ENCODE data around the gene ADAM19.
A peak's percentile ranks its signal among the peaks of the same experiment; 100 is the strongest.

Gene ADAM19

GRCh38 chr5:157479166-157479565 is 96.4 kb downstream of the ADAM19 start:
- Histone ChIP-seq H3K36me3 (ENCODE audit: insufficient read depth, low read length) (peaks cover 22% of the 10 kb centered on the region), H3K27ac (ENCODE audit: low read depth, low read length) (peak overlapping the region; percentile 75), H3K4me1 (ENCODE audit: insufficient read depth, low read length) (peaks cover 57% of the 10 kb centered on the region), H3K9me3 (ENCODE audit: low read length) (no peaks in the 10 kb centered on the region), H3K4me3 (ENCODE audit: low read depth in 1 of 2, low read length in 2 of 2) (no peak overlapping the region), H3K27me3 (ENCODE audit: control insufficient read depth in 1 of 2, insufficient read depth in 2 of 2, low read length in 2 of 2) (no peaks in the 10 kb centered on the region), H3K9ac (ENCODE audit: low read length) (no peak overlapping the region)

GRCh38 chr5:157478726-157479125 is 96.8 kb downstream of the ADAM19 start:
- H3K27ac ChIP-seq (ENCODE audit: low read depth, low read length), result peak overlapping the region; percentile 75
- H3K27me3 ChIP-seq (ENCODE audit: control insufficient read depth in 1 of 2, insufficient read depth in 2 of 2, low read length in 2 of 2), result no peaks in the 10 kb centered on the region
- peaks cover 26% of the 10 kb centered on the region for H3K36me3 ChIP-seq (ENCODE audit: insufficient read depth, low read length)
- H3K9me3 ChIP-seq (ENCODE audit: low read length), result no peaks in the 10 kb centered on the region
- H3K4me3 ChIP-seq (ENCODE audit: low read depth in 1 of 2, low read length in 2 of 2), result peak overlapping the region in 1 of 2 donors; percentile 39
- peaks cover 62% of the 10 kb centered on the region for H3K4me1 ChIP-seq (ENCODE audit: insufficient read depth, low read length)
- no peak overlapping the region for H3K9ac ChIP-seq (ENCODE audit: low read length)

- peaks cover 69% of the 10 kb centered on the region for H3K4me1 ChIP-seq (ENCODE audit: insufficient read depth, low read length)
Measured at GRCh38 chr5:157477814-157478494, 97.6 kb downstream of the ADAM19 start.

GRCh38 chr5:157476702-157477408 is 98.7 kb downstream of the ADAM19 start:
- Histone ChIP-seq H3K9ac (ENCODE audit: low read length) (peak overlapping the region; percentile 13), H3K27ac (ENCODE audit: low read depth, low read length) (peak overlapping the region; percentile 60)

More at GRCh38 chr5:157477814-157478494, 97.6 kb downstream of the ADAM19 start:
- H3K9me3 ChIP-seq (ENCODE audit: low read length), result no peaks in the 10 kb centered on the region
- H3K9ac ChIP-seq (ENCODE audit: low read length), result peak overlapping the region; percentile 13
- H3K4me3 ChIP-seq (ENCODE audit: low read depth in 1 of 2, low read length in 2 of 2), result peak overlapping the region in 1 of 2 donors; percentile 39
- H3K27me3 ChIP-seq (ENCODE audit: control insufficient read depth in 1 of 2, insufficient read depth in 2 of 2, low read length in 2 of 2), result no peaks in the 10 kb centered on the region
- peaks cover 33% of the 10 kb centered on the region for H3K36me3 ChIP-seq (ENCODE audit: insufficient read depth, low read length)
- peak overlapping the region; percentile 75 for H3K27ac ChIP-seq (ENCODE audit: low read depth, low read length)

GRCh38 chr5:157475432-157475831 is 100.1 kb downstream of the ADAM19 start:
- H3K27me3 ChIP-seq (ENCODE audit: control insufficient read depth in 1 of 2, insufficient read depth in 2 of 2, low read length in 2 of 2), result no peaks in the 10 kb centered on the region
- H3K4me3 ChIP-seq (ENCODE audit: low read depth in 1 of 2, low read length in 2 of 2), result no peak overlapping the region
- peaks cover 74% of the 10 kb centered on the region for H3K4me1 ChIP-seq (ENCODE audit: insufficient read depth, low read length)
- no peak overlapping the region for H3K9ac ChIP-seq (ENCODE audit: low read length)
- peak overlapping the region; percentile 31 for H3K27ac ChIP-seq (ENCODE audit: low read depth, low read length)
- no peaks in the 10 kb centered on the region for H3K9me3 ChIP-seq (ENCODE audit: low read length)
- peaks cover 34% of the 10 kb centered on the region for H3K36me3 ChIP-seq (ENCODE audit: insufficient read depth, low read length)

More at GRCh38 chr5:157476702-157477408, 98.7 kb downstream of the ADAM19 start:
- H3K36me3 ChIP-seq (ENCODE audit: insufficient read depth, low read length), result peaks cover 41% of the 10 kb centered on the region
- H3K4me3 ChIP-seq (ENCODE audit: low read depth in 1 of 2, low read length in 2 of 2), result no peak overlapping the region
- H3K9me3 ChIP-seq (ENCODE audit: low read length), result no peaks in the 10 kb centered on the region
- peaks cover 70% of the 10 kb centered on the region for H3K4me1 ChIP-seq (ENCODE audit: insufficient read depth, low read length)
- H3K27me3 ChIP-seq (ENCODE audit: control insufficient read depth in 1 of 2, insufficient read depth in 2 of 2, low read length in 2 of 2), result no peaks in the 10 kb centered on the region

GRCh38 chr5:157473383-157474320 is 101.9 kb downstream of the ADAM19 start:
- H3K4me3 ChIP-seq (ENCODE audit: low read depth in 1 of 2, low read length in 2 of 2), result no peak overlapping the region
- H3K4me1 ChIP-seq (ENCODE audit: insufficient read depth, low read length), result peaks cover 67% of the 10 kb centered on the region
- H3K27ac ChIP-seq (ENCODE audit: low read depth, low read length), result peak overlapping the region; percentile 39
- no peaks in the 10 kb centered on the region for H3K9me3 ChIP-seq (ENCODE audit: low read length)
- H3K36me3 ChIP-seq (ENCODE audit: insufficient read depth, low read length), result peaks cover 30% of the 10 kb centered on the region
- no peak overlapping the region for H3K9ac ChIP-seq (ENCODE audit: low read length)
- H3K27me3 ChIP-seq (ENCODE audit: control insufficient read depth in 1 of 2, insufficient read depth in 2 of 2, low read length in 2 of 2), result no peaks in the 10 kb centered on the region

- Histone ChIP-seq H3K36me3 (ENCODE audit: insufficient read depth, low read length) (peaks cover 32% of the 10 kb centered on the region), H3K27ac (ENCODE audit: low read depth, low read length) (no peak overlapping the region), H3K9me3 (ENCODE audit: low read length) (no peaks in the 10 kb centered on the region), H3K27me3 (ENCODE audit: control insufficient read depth in 1 of 2, insufficient read depth in 2 of 2, low read length in 2 of 2) (no peaks in the 10 kb centered on the region), H3K4me3 (ENCODE audit: low read depth in 1 of 2, low read length in 2 of 2) (no peak overlapping the region), H3K9ac (ENCODE audit: low read length) (no peak overlapping the region), H3K4me1 (ENCODE audit: insufficient read depth, low read length) (peaks cover 50% of the 10 kb centered on the region)
Measured at GRCh38 chr5:157471709-157472108, 103.9 kb downstream of the ADAM19 start.

- H3K27ac ChIP-seq (ENCODE audit: low read depth, low read length), result peak overlapping the region; percentile 45
- H3K4me3 ChIP-seq (ENCODE audit: low read depth in 1 of 2, low read length in 2 of 2), result no peak overlapping the region
- H3K27me3 ChIP-seq (ENCODE audit: control insufficient read depth in 1 of 2, insufficient read depth in 2 of 2, low read length in 2 of 2), result no peaks in the 10 kb centered on the region
- H3K36me3 ChIP-seq (ENCODE audit: insufficient read depth, low read length), result peaks cover 39% of the 10 kb centered on the region
- no peak overlapping the region for H3K9ac ChIP-seq (ENCODE audit: low read length)
- H3K9me3 ChIP-seq (ENCODE audit: low read length), result no peaks in the 10 kb centered on the region
- H3K4me1 ChIP-seq (ENCODE audit: insufficient read depth, low read length), result peaks cover 45% of the 10 kb centered on the region
Measured at GRCh38 chr5:157470631-157471030, 104.9 kb downstream of the ADAM19 start.

- H3K9me3 ChIP-seq (ENCODE audit: low read length), result no peaks in the 10 kb centered on the region
- no peak overlapping the region for H3K27ac ChIP-seq (ENCODE audit: low read depth, low read length)
- H3K27me3 ChIP-seq (ENCODE audit: control insufficient read depth in 1 of 2, insufficient read depth in 2 of 2, low read length in 2 of 2), result no peaks in the 10 kb centered on the region
- H3K9ac ChIP-seq (ENCODE audit: low read length), result no peak overlapping the region
- peaks cover 40% of the 10 kb centered on the region for H3K4me1 ChIP-seq (ENCODE audit: insufficient read depth, low read length)
- H3K4me3 ChIP-seq (ENCODE audit: low read depth in 1 of 2, low read length in 2 of 2), result no peak overlapping the region
- peaks cover 35% of the 10 kb centered on the region for H3K36me3 ChIP-seq (ENCODE audit: insufficient read depth, low read length)
Measured at GRCh38 chr5:157469687-157470086, 105.9 kb downstream of the ADAM19 start.

GRCh38 chr5:157469073-157469472 is 106.5 kb downstream of the ADAM19 start:
- Histone ChIP-seq H3K27ac (ENCODE audit: low read depth, low read length) (no peak overlapping the region), H3K36me3 (ENCODE audit: insufficient read depth, low read length) (peaks cover 35% of the 10 kb centered on the region), H3K4me1 (ENCODE audit: insufficient read depth, low read length) (peaks cover 40% of the 10 kb centered on the region), H3K27me3 (ENCODE audit: control insufficient read depth in 1 of 2, insufficient read depth in 2 of 2, low read length in 2 of 2) (no peaks in the 10 kb centered on the region), H3K9ac (ENCODE audit: low read length) (no peak overlapping the region), H3K9me3 (ENCODE audit: low read length) (no peaks in the 10 kb centered on the region), H3K4me3 (ENCODE audit: low read depth in 1 of 2, low read length in 2 of 2) (no peak overlapping the region)
